Keratinocyte (primary cell): ENCODE results near the gene CAPZA2. TPM values are rescaled to one million over a fixed set of nuclear protein-coding genes. Genes with fewer than 3 reads are reported as not detected.

Experiments
- DNase-seq: peaks from one replicate; pipeline ENCODE4 v3.0.0-alpha.2; 2011; ENCODE audit warnings: low read depth, missing footprints, low spot score
- FAIRE-seq: peaks from 2 replicates; lab custom pipeline; 2011; peaks lifted over from hg19 to GRCh38; lab: Jason Lieb, UNC
- H2AFZ ChIP-seq: 2 replicates; pipeline ENCODE4 v1.6.0; 2012; ENCODE audit warnings: low read length, control low read depth, inconsistent platforms; ENCODE audit not compliant: control insufficient read depth
- H3K27ac ChIP-seq: 2 replicates; pipeline ENCODE4 v1.5.1; 2011; ENCODE audit warnings: low read length; ENCODE audit not compliant: control insufficient read depth, insufficient read depth
- H3K27me3 ChIP-seq: 3 replicates; pipeline ENCODE4 v1.6.0; 2011; ENCODE audit warnings: low read length; ENCODE audit not compliant: control insufficient read depth, insufficient read depth; ENCODE audit errors: extremely low read depth
- H3K36me3 ChIP-seq, 2 experiments: 2 replicates in 1 of 2; 3 replicates in 1 of 2; pipeline ENCODE4 v1.5.1; 2011; ENCODE audit warnings: low read length in 2 of 2, mild to moderate bottlenecking in 1 of 2; ENCODE audit not compliant: control insufficient read depth in 2 of 2, insufficient read depth in 2 of 2; ENCODE audit errors: extremely low read depth in 1 of 2
- H3K4me1 ChIP-seq: 3 replicates; pipeline ENCODE4 v1.5.1; 2011; ENCODE audit warnings: low read length; ENCODE audit not compliant: control insufficient read depth, insufficient read depth; ENCODE audit errors: extremely low read depth
- H3K4me2 ChIP-seq: 3 replicates; pipeline ENCODE4 v1.6.0; 2011; ENCODE audit warnings: low read depth, low read length; ENCODE audit not compliant: control insufficient read depth, insufficient read depth; ENCODE audit errors: extremely low read depth
- H3K4me3 ChIP-seq, 3 experiments: fragments of 200-600 bp in 1 of 3; sonication (generic) in 1 of 3; 2 replicates in 2 of 3; 3 replicates in 1 of 3; pipeline ENCODE4 v1.5.1; 2011 to 2016; ENCODE audit warnings: low read length in 3 of 3, mild to moderate bottlenecking in 3 of 3, control low read depth in 2 of 3, inconsistent platforms in 1 of 3, low read depth in 1 of 3, mixed read lengths in 1 of 3, mixed run types in 1 of 3, moderate library complexity in 1 of 3; ENCODE audit not compliant: control insufficient read depth in 2 of 3, insufficient read depth in 2 of 3; ENCODE audit errors: extremely low read depth in 1 of 3
- H3K79me2 ChIP-seq: 2 replicates; pipeline ENCODE4 v1.6.0; 2012; ENCODE audit warnings: low read length; ENCODE audit not compliant: control insufficient read depth, insufficient read depth
- H3K9ac ChIP-seq: 3 replicates; pipeline ENCODE4 v1.6.0; 2011; ENCODE audit warnings: low read length; ENCODE audit not compliant: control insufficient read depth, insufficient read depth; ENCODE audit errors: extremely low read depth
- H3K9me1 ChIP-seq: 3 replicates; pipeline ENCODE4 v1.6.0; 2011; ENCODE audit warnings: low read length; ENCODE audit not compliant: control insufficient read depth, insufficient read depth; ENCODE audit errors: extremely low read depth
- H3K9me3 ChIP-seq: 2 replicates; pipeline ENCODE4 v1.5.1; 2012; ENCODE audit warnings: low read depth, low read length; ENCODE audit not compliant: control insufficient read depth
- H4K20me1 ChIP-seq: 3 replicates; pipeline ENCODE4 v1.6.0; 2011; ENCODE audit warnings: low read length; ENCODE audit not compliant: control insufficient read depth, insufficient read depth; ENCODE audit errors: extremely low read depth
- CTCF ChIP-seq, 3 experiments: IDR thresholded peaks in 1 of 3; conservative IDR thresholded peaks in 1 of 3; optimal IDR thresholded peaks in 1 of 3; 2 replicates in 2 of 3; 3 replicates in 1 of 3; pipeline versions ENCODE3 to v1.5.1; 2011; ENCODE audit warnings: low read length in 3 of 3, mild to moderate bottlenecking in 3 of 3, moderate library complexity in 2 of 3, control low read depth in 1 of 3, inconsistent platforms in 1 of 3; ENCODE audit not compliant: insufficient read depth in 2 of 3; ENCODE audit errors: extremely low read depth in 1 of 3
- EZH2 ChIP-seq: IDR thresholded peaks from one replicate; pipeline ENCODE4 v1.6.1; 2012; ENCODE audit warnings: inconsistent platforms, mild to moderate bottlenecking, low read length, moderate library complexity
- dilution Hi-C: fragments of 300-500 bp; cut with MboI; formaldehyde crosslinking; loops from one replicate; pipeline ENCODE4 v1.7.0; 2020; ENCODE audit warnings: low sequenced_read_pairs; ENCODE audit not compliant: extremely low pct_ligation_motif_present
- polyA plus RNA-seq, 5 experiments: library from polyadenylated mRNA; depleted of rRNA in 3 of 5; stranded (reverse) in 3 of 5; stranded (forward) in 1 of 5; unstranded in 1 of 5; fragments of >200 nt; gene quantifications; 1 replicate in 1 of 5; 2 replicates in 3 of 5; 3 replicates in 1 of 5; pipeline versions ENCODE4 v1.2.1 to v1.2.3, GENCODE V29; 2011 to 2012; ENCODE audit warnings: missing spikeins in 2 of 5, low read depth in 1 of 5, low replicate concordance in 1 of 5

Gene CAPZA2
- polyA plus RNA-seq, 1 donor (not counting 4 experiments of a cell fraction or from before 2014, with no cell fraction given): 150 TPM

- no peaks in the 10 kb centered on the region for H3K9me3 ChIP-seq
- H3K4me3 ChIP-seq: no peak overlapping the region
- no peak overlapping the region for H3K4me2 ChIP-seq
- FAIRE-seq (no peak), DNase-seq (no peak)
- peaks cover 8% of the 10 kb centered on the region for H3K4me1 ChIP-seq
- no peak overlapping the region for H3K9ac ChIP-seq
- H4K20me1 ChIP-seq: no peaks in the 10 kb centered on the region
- no peak overlapping the region for H3K27ac ChIP-seq
- H3K79me2 ChIP-seq: no peaks in the 10 kb centered on the region
- H3K27me3 ChIP-seq: no peaks in the 10 kb centered on the region
- H3K9me1 ChIP-seq: no peaks in the 10 kb centered on the region
- no peak overlapping the region for H2AFZ ChIP-seq
- H3K36me3 ChIP-seq: no peaks in the 10 kb centered on the region
- TF ChIP-seq EZH2 (no peak), CTCF (optimal IDR thresholded peaks at IDR 0.05 in 1 of 3, IDR thresholded peaks at IDR 0.05 in 1 of 3, conservative IDR thresholded peaks at IDR 0.05 in 1 of 3; ENCODE audit: extremely low read depth in 1 of 3, insufficient read depth in 2 of 3, low read length in 3 of 3) (no peak)
- dilution Hi-C loops: no loop called here
These were observed 20.0 kb upstream of the CAPZA2 start for GRCh38 chr7:116842371-116842770.

- TF ChIP-seq EZH2: no peak
- no peak for TF ChIP-seq CTCF (optimal IDR thresholded peaks at IDR 0.05 in 1 of 3, IDR thresholded peaks at IDR 0.05 in 1 of 3, conservative IDR thresholded peaks at IDR 0.05 in 1 of 3; ENCODE audit: extremely low read depth in 1 of 3, insufficient read depth in 2 of 3, low read length in 3 of 3)
- H3K4me2 ChIP-seq: peak overlapping the region; percentile 33
- FAIRE-seq (no peak), DNase-seq (no peak)
- no peaks in the 10 kb centered on the region for H4K20me1 ChIP-seq
- no peaks in the 10 kb centered on the region for H3K27me3 ChIP-seq
- no peaks in the 10 kb centered on the region for H3K9me1 ChIP-seq
- H3K36me3 ChIP-seq: no peaks in the 10 kb centered on the region
- dilution Hi-C loops: no loop called here
- no peak overlapping the region for H3K9ac ChIP-seq
- H2AFZ ChIP-seq: peak overlapping the region; percentile 56
- no peak overlapping the region for H3K27ac ChIP-seq
- no peaks in the 10 kb centered on the region for H3K79me2 ChIP-seq
- H3K4me1 ChIP-seq: peaks cover 7% of the 10 kb centered on the region
- no peaks in the 10 kb centered on the region for H3K9me3 ChIP-seq
- no peak overlapping the region for H3K4me3 ChIP-seq
These were observed 19.0 kb upstream of the CAPZA2 start for GRCh38 chr7:116843378-116843777.
